GM21737 (cell line): ENCODE measurements around the gene MBP.
"Not testable (repeated sequence)": the region's sequence is repeated elsewhere in the genome, so short reads cannot be mapped to it uniquely, and the experiment has no call there.

ENCODE experiments used
- ATAC-seq: cut with Tn5 transposase; IDR thresholded peaks from one replicate; pipeline ENCODE4 v1.9.1; 2021; ENCODE audit warnings: mild to moderate bottlenecking, moderate library complexity; ENCODE audit not compliant: unreplicated experiment

The MBP gene

DNA sequence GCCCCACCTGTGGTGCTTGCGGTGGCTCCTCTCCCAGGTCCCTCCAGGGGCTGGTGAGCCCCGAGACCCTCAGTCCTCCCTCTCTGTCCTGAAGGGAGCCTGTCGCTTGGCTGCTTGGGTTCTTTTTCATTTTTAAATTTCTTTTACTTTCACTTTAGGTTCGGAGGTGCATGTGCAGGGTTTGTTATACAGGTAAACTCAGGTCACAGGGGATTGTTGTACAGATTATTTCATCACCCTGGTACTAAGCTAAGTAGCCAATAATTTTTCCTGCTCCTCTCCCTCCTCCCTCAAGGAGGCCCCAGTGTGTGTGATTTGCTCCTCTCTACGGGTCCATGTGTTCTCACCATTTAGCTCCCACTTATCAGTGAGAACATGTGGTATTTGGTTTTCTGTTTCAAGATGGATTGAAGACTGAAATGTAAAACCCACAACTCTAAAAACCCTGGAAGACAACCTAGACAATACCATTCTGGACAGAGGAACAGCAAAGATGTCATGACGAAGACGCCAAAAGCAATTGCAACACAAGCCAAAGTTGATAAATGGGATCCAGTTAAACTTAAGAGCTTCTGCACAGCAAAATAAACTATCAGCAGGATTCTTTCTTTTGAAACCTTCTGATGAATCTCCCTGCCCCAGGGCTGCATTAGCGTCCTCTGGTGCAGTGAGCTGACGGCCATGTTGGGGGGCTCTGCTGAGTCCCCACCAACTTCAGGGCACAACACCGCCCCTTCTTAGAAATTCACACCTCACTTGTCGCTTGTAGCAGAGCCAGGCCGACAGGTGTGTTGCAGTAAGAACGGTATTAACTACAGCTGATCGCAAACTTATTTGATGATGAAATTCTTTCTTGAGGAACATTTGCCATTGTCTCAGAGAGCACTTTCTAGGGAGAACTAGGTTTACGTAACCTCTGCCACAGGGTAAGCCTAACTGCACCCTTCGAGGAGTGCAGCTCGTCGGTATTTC, 174.9 kb downstream of the MBP start:
- no peak for ATAC-seq

DNA sequence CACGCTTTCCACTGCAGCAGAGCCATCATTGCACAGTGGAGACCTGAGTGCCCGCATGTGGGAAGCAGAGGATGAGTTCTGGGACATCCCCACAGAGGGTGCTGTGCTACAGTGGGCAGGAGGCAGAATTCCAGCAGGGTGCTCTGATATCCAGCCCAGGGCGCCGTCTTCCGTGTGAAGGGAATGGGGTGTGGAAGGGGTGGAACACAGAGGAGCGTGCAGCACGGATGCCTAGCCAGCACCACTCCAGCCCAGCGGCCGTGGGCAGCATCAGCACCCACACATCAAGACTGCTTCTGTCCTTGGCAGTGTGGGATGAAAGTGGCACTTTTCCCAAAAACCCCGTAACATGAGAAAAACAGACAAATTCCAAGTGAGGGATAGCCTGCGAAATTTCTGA, 175.9 kb downstream of the MBP start:
- ATAC-seq: no peak

DNA sequence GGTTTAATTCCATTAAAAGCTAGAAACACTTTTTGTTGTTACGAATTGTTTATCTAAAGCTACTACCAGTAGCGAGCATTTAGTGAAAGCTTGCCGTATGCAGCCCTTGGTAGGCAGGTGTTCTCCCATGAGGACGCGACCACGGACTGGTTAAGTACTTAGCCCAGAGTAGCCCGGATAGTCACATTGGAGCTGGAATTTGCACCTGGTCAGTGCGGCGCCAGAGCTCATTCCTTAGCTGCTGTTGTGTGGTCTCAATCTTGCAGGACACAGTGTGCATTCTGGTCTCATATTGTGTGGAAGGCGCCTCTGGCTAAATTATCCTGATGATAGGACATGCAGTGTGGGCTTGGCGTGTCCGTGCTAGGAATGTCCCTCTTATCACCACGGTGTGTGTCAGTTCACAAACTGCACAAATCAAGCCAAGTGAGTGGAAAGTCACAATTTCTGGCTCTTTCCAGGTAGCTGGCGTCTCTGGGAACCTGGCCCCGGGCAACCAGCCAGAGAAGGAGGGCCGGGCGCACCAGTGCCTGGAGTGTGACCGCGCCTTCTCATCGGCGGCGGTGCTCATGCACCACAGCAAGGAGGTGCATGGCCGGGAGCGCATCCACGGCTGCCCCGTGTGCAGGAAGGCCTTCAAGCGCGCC, 176.9 kb downstream of the MBP start:
- no peak for ATAC-seq

GRCh38 chr18:76953583-76954233, 178.9 kb downstream of the MBP start:
- ATAC-seq: no peak

GRCh38 chr18:76953156-76953555, 179.4 kb downstream of the MBP start:
- ATAC-seq: no peak

DNA sequence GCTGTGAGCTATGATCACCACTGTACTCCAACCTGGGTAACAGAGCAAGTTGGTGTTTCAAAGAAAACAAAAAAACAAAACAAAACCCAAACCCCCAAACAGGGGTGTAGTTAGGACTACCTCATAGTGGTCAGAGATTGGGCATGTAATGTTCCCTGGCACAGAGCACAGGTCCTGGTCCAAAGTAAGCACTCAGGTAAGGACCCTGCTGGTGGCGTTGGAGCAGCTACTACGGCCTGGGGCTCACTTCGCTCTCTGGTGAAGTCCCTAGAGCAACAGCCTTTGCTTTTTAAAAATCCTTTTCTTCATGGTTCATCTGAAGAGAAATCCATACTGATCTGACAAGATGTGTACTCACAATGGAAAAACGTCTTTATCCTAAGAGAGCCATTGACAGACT, 179.8 kb downstream of the MBP start:
- no peak for ATAC-seq

- ATAC-seq: no peak
These were observed 180.9 kb downstream of the MBP start for GRCh38 chr18:76951456-76952247.

GRCh38 chr18:76948345-76948744, 184.2 kb downstream of the MBP start:
- no peak for ATAC-seq

DNA sequence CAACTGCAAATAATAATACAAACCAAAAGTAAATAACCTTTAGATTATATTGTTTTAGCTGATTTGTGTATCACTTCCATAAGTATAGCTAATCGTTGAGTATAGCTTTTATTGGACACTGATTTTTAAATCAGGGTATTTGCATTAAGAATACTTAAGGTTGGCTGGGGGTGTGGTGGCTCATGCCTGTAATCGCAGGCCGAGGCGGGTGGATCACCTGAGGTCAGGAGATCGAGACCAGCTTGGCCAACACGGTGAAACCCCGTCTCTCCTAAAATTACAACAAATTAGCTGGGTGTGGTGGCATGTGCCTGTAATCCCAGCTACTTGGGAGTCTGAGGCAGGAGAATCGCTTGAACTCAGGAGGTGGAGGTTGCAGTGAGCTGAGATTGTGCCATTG, 188.2 kb downstream of the MBP start:
- not testable (repeated sequence) for ATAC-seq

GRCh38 chr18:76943542-76944339, 188.8 kb downstream of the MBP start:
- ATAC-seq: no peak

DNA sequence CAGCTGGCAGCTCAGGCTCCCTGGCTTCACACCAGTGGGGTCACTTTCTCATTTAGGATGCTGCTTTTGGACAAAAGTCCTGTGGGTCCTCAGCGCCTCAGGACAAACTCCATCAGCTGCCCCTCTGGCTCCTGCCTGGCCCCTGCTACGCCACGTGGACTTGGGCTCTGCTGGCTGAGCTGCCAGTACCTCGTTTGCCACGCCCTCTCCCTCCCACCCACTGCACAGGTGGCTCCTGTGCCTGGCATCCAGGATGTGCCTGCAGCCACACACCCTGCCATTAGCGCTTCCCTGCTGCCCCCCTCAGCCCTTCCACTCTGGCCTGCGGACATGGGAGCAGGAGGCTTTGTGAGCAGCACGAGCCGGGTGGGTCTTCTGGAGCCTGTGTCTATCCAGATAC, 191.3 kb downstream of the MBP start:
- ATAC-seq: no peak

- no peak for ATAC-seq
These were observed 194.0 kb downstream of the MBP start for GRCh38 chr18:76938619-76939018.

GRCh38 chr18:76937597-76937996, 195.0 kb downstream of the MBP start:
- ATAC-seq: no peak

DNA sequence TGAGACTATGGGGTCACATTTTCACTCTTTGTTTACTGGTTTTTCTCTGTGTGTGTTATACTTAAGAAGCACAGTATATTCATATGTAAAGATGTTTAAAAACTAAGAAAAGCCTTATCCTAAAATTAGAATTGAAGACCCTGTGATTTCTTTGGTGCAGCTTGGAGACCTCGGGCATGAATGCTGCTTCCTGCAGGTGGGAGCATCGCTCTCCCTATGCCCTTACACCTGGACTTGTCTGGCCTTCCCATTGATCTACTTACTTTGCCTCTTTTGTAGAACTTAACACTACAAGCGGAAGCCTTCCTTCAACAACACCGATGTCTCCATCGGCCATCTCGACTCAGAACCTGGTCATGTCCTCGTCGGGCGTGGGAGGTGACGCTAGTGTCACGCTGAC, 195.7 kb downstream of the MBP start:
- no peak for ATAC-seq

- no peak for ATAC-seq
These were observed 196.8 kb downstream of the MBP start for GRCh38 chr18:76935722-76936337.

- ATAC-seq: no peak
These were observed 200.4 kb downstream of the MBP start for GRCh38 chr18:76932026-76932819.

DNA sequence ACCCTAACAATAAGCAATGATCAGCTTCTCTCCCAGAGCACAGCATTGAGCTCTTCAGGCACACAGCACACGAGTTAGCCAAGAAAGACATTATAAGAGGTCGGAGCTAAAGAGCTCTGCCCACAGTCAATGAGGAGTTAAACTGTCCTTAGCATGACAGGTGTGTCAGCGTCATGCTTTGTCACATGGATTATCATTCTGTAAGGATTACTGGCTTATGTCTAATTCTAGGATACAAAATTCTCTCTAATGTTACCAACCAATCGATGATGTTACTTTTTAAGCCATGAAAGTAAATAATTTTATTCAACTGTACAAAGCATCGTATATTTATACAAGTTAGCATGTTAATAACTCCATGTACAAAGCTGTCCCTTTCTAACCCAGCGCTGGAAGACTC, 201.4 kb downstream of the MBP start:
- no peak for ATAC-seq
